IPS-18a (cell line): ENCODE data around the gene FLNC.

Experiments
- H3K27ac ChIP-seq: one replicate; pipeline ENCODE4 v1.5.1; 2013; ENCODE audit warnings: low read length
- H3K27me3 ChIP-seq: one replicate; pipeline ENCODE4 v1.6.1; 2013; ENCODE audit warnings: mild to moderate bottlenecking, low read length; ENCODE audit not compliant: control insufficient read depth, insufficient read depth
- H3K36me3 ChIP-seq: one replicate; pipeline ENCODE4 v1.6.1; 2013; ENCODE audit warnings: low read depth, low read length; ENCODE audit not compliant: control insufficient read depth
- H3K4me1 ChIP-seq: one replicate; pipeline ENCODE4 v1.6.1; 2013; ENCODE audit warnings: low read depth, low read length; ENCODE audit not compliant: control insufficient read depth
- H3K4me3 ChIP-seq: one replicate; pipeline ENCODE4 v1.5.1; 2013; ENCODE audit warnings: low read length
- H3K9ac ChIP-seq: one replicate; pipeline ENCODE4 v1.6.1; 2013; ENCODE audit warnings: mild to moderate bottlenecking, low read length, moderate library complexity
- H3K9me3 ChIP-seq: one replicate; pipeline ENCODE4 v1.6.1; 2013; ENCODE audit warnings: low read depth, low read length; ENCODE audit not compliant: control insufficient read depth

The FLNC gene

DNA sequence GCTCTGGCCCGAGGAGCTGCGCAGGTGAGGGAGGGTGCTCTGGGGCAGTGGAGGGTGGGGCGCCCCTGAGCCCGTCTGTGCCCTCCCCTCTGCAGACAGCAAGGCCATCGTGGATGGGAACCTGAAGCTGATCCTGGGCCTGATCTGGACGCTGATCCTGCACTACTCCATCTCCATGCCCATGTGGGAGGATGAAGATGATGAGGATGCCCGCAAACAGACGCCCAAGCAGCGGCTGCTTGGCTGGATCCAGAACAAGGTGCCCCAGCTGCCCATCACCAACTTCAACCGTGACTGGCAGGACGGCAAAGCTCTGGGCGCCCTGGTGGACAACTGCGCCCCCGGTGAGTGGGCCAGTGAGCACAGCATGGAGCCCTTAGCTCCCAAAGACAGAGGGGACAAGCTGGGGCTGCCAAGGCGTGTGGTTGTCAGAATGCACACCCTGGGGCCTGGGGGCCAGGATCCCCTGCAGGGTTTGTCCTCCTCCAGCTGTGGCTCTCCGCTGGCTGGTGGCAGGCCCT lies 5.1 kb downstream of the FLNC start:
- no peaks in the 10 kb centered on the region for H3K36me3 ChIP-seq
- no peak overlapping the region for H3K9ac ChIP-seq
- peaks cover 17% of the 10 kb centered on the region for H3K27me3 ChIP-seq
- no peak overlapping the region for H3K4me3 ChIP-seq
- H3K27ac ChIP-seq, result no peak overlapping the region
- H3K4me1 ChIP-seq, result peaks cover 28% of the 10 kb centered on the region
- H3K9me3 ChIP-seq, result no peaks in the 10 kb centered on the region

DNA sequence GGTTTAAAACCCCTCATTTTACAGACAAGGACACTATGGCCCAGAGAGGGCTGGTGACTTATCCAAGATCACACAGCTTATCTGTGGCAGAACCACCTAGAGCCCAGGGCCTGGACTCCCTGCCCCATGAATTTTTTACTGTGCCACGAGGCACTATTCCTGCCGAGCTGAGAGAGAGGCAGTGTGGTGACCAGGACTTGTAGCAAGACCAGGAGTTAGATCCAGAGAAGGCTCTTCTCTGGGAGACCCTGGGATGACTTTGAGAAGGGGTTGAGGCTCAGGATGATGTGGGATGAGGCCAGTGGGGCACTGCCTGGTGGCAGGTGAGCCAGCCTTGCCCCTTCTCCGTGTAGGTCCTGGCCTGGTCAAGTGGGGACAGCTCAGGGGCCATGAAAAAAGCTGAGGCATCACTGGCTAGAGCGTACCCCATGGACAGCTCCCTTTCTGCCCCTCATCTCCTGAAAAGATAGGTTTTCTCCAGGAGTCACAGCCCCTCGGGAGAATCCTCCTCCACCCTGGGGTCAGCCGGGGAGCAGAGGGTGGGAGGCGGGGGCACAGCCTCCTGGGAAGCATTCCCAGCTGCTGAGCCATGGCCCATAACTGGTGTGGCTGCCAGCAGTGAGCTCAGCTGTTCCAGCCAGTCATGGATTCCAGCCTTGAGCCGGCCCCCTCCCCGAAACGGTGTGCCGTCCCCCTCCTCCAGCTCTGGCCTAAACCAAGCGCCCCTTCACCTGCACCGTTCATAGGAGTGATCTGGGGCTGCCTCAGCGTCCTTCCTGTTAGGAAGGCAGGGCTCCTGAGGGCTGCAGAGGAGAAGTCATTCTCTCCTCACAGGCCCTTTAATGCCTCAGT lies 5.8 kb downstream of the FLNC start:
- H3K27ac ChIP-seq, result no peak overlapping the region
- H3K9me3 ChIP-seq, result no peaks in the 10 kb centered on the region
- no peaks in the 10 kb centered on the region for H3K36me3 ChIP-seq
- no peak overlapping the region for H3K4me3 ChIP-seq
- H3K9ac ChIP-seq, result no peak overlapping the region
- H3K4me1 ChIP-seq, result peaks cover 28% of the 10 kb centered on the region
- peaks cover 9% of the 10 kb centered on the region for H3K27me3 ChIP-seq

DNA sequence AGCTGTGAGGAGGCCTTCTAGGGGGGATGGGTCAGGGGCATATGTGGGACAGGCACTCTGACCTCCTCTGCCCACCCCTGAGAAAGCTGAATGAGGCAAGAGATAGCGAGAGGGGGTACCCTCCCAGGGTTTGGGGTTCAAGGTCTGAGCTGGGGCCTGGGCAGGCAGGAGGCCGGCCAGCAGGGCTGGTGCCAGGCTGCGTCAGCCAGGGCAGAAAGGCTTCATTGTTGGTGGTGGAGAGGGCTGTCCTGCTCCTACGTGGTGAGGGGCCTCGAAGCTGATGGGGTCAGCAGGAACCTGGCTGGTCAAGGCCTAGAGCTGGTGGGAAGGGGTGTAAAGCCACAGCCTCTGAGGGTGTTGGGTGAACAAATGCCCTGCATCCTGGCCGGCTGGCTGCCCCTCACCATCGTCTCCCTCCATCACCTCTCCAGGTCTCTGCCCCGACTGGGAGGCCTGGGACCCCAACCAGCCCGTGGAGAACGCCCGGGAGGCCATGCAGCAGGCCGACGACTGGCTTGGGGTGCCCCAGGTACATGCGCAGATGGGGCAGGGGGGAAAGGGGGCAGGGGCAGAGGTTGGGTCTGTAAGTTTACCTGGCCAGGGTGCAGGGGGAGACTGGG lies 6.6 kb downstream of the FLNC start:
- no peaks in the 10 kb centered on the region for H3K9me3 ChIP-seq
- no peak overlapping the region for H3K4me3 ChIP-seq
- no peak overlapping the region for H3K9ac ChIP-seq
- H3K27me3 ChIP-seq, result peaks cover 1% of the 10 kb centered on the region
- H3K4me1 ChIP-seq, result peaks cover 22% of the 10 kb centered on the region
- no peak overlapping the region for H3K27ac ChIP-seq
- H3K36me3 ChIP-seq, result no peaks in the 10 kb centered on the region

DNA sequence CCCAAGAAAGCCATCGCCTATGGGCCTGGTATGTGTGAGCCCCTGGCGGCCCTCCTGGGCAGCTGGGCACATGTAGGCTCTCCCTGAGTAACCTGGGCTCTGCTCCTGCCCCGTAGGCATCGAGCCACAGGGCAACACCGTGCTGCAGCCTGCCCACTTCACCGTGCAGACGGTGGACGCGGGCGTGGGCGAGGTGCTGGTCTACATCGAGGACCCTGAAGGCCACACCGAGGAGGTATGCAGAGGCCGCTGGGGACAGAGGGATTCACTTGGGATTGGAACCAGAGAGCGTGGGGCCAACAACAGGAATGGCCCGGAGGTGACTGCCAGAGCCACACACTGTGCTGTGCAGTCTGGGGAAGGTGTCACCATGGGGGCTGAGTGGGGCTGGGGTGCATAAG lies 7.3 kb downstream of the FLNC start:
- Histone ChIP-seq H3K9me3 (no peaks in the 10 kb centered on the region), H3K4me3 (no peak overlapping the region), H3K9ac (no peak overlapping the region), H3K36me3 (no peaks in the 10 kb centered on the region), H3K27me3 (no peaks in the 10 kb centered on the region), H3K27ac (no peak overlapping the region), H3K4me1 (peaks cover 15% of the 10 kb centered on the region)

DNA sequence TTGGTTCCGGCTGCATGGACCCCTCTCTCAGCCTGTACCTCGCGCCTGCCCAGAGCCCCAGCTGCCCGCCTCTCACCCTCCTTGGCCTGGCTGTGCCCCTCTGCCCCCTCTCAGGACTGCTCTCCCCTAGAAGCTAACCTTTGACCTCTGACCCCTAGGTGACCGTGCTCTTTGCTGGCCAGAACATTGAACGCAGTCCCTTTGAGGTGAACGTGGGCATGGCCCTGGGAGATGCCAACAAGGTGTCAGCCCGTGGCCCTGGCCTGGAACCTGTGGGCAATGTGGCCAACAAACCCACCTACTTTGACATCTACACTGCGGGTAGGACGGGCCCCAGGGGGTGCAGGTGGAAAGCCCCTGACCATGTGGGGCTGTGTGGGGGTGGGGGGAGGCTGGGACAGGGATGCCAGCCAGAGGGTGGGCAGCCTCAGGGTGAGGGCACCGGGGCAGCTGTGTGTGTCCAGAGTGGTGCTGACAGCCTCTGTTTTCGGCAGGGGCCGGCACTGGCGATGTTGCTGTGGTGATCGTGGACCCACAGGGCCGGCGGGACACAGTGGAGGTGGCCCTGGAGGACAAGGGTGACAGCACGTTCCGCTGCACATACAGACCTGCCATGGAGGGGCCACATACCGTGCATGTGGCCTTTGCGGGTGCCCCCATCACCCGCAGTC lies 8.0 kb downstream of the FLNC start:
- no peak overlapping the region for H3K9ac ChIP-seq
- no peaks in the 10 kb centered on the region for H3K27me3 ChIP-seq
- H3K27ac ChIP-seq, result no peak overlapping the region
- H3K9me3 ChIP-seq, result no peaks in the 10 kb centered on the region
- no peaks in the 10 kb centered on the region for H3K36me3 ChIP-seq
- no peak overlapping the region for H3K4me3 ChIP-seq
- H3K4me1 ChIP-seq, result peaks cover 8% of the 10 kb centered on the region

DNA sequence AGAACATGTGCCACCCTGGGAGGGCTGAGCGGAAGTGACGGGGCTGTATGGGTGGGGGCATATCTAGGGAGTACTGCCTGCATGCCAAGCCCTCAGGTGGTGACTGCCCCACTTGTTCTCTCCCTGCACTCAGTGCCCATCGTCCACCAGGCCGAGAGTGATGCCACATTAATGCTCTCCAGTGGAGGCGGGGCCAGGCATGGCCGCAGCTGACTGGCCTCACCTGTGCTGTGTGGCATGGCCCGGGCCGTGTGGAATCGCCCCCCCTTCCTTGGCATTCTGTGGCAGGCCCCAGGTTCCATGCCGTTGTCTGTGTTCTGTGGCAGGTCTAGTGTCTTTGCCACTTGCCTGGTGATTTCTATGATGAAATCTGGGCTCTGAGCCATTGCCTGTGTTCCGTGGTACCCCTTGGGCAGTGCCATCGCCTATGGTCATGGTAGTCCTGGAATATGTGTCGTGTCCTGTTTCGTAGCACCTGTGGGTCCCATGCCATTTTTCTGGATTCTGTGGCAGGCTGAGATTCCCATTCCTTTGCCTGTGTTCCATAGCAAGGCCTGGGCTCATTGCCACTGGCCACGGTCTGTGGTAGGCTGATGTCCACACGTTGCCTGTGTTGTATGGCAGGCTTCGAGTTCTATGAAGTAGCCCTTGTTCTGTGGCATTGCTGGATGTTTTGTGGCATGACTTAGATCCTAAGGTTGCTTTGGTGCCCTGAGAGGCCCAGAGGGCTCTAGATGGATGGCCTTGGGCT lies 8.9 kb downstream of the FLNC start:
- Histone ChIP-seq H3K36me3 (no peaks in the 10 kb centered on the region), H3K9me3 (no peaks in the 10 kb centered on the region), H3K27me3 (no peaks in the 10 kb centered on the region), H3K9ac (no peak overlapping the region), H3K4me3 (no peak overlapping the region), H3K27ac (no peak overlapping the region), H3K4me1 (no peaks in the 10 kb centered on the region)

DNA sequence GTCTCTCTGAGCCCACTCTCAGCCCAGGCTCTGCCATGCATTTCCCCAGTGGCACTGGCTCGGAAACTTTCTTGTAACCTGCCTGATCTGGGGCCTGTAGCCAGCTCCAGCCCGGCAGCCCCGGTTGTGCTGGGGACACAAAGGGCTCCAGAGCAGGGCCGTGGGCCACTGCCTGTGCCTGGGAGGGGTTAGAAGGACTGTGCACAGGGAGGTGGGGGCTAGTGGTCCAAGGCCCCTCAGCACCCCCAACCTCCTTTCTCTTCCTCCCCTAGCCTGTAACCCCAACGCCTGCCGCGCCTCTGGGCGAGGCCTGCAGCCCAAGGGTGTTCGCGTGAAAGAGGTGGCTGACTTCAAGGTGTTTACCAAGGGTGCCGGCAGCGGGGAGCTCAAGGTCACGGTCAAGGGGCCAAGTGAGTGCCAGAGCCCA lies 9.6 kb downstream of the FLNC start:
- Histone ChIP-seq H3K9ac (no peak overlapping the region), H3K9me3 (no peaks in the 10 kb centered on the region), H3K27ac (no peak overlapping the region), H3K4me3 (no peak overlapping the region), H3K36me3 (no peaks in the 10 kb centered on the region), H3K27me3 (no peaks in the 10 kb centered on the region), H3K4me1 (no peaks in the 10 kb centered on the region)

DNA sequence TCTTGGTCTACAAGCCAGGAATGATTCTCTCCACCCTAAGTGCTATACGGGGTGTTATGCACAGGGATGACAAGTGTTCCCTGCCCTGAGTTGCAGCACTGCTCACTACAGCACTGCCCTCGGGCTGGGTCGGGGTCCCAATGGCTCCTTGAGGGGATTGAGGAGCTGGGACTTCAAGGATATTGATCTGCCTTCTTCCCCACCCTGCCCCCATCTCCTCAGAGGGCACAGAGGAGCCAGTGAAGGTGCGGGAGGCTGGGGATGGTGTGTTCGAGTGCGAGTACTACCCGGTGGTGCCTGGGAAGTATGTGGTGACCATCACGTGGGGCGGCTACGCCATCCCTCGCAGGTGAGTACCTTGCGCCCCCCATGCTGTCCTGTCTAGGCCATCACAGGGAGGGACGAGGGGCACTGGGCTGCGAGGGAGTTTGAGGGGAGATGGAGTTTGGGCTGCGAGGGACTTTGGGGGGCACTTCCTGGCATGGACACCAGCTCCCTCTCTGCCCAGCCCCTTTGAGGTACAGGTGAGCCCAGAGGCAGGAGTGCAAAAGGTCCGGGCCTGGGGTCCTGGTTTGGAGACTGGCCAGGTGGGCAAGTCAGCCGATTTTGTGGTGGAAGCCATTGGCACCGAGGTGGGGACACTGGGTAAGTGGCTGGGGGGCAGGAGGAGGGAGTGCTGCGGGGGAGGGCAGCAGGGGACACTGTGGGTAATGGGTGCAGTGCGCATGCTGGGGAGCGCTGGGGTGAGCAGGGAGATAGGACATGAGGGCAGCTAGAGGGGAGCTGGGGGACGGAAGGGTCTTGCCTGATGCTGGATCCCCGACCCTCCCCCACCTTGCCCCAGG lies 10.3 kb downstream of the FLNC start:
- H3K9ac ChIP-seq, result no peak overlapping the region
- H3K36me3 ChIP-seq, result no peaks in the 10 kb centered on the region
- H3K4me1 ChIP-seq, result no peaks in the 10 kb centered on the region
- no peaks in the 10 kb centered on the region for H3K9me3 ChIP-seq
- H3K27me3 ChIP-seq, result no peaks in the 10 kb centered on the region
- no peak overlapping the region for H3K27ac ChIP-seq
- H3K4me3 ChIP-seq, result no peak overlapping the region

DNA sequence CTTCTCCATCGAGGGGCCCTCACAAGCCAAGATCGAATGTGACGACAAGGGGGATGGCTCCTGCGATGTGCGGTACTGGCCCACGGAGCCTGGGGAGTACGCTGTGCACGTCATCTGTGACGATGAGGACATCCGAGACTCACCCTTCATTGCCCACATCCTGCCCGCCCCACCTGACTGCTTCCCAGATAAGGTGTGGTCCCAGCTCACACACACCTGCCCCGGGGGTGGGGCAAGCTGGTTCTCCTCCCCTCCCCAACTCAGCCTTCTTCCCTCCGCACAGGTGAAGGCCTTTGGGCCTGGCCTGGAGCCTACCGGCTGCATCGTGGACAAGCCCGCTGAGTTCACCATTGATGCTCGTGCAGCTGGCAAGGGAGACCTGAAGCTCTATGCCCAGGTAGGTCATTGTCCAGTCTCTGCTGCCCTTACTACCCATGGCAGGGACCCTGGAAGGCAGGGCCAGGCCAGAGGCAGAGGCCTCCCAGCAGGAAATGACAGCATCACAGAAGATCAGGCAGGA lies 11.0 kb downstream of the FLNC start:
- Histone ChIP-seq H3K9me3 (no peaks in the 10 kb centered on the region), H3K4me3 (no peak overlapping the region), H3K36me3 (no peaks in the 10 kb centered on the region), H3K4me1 (no peaks in the 10 kb centered on the region), H3K9ac (no peak overlapping the region), H3K27ac (no peak overlapping the region), H3K27me3 (no peaks in the 10 kb centered on the region)

DNA sequence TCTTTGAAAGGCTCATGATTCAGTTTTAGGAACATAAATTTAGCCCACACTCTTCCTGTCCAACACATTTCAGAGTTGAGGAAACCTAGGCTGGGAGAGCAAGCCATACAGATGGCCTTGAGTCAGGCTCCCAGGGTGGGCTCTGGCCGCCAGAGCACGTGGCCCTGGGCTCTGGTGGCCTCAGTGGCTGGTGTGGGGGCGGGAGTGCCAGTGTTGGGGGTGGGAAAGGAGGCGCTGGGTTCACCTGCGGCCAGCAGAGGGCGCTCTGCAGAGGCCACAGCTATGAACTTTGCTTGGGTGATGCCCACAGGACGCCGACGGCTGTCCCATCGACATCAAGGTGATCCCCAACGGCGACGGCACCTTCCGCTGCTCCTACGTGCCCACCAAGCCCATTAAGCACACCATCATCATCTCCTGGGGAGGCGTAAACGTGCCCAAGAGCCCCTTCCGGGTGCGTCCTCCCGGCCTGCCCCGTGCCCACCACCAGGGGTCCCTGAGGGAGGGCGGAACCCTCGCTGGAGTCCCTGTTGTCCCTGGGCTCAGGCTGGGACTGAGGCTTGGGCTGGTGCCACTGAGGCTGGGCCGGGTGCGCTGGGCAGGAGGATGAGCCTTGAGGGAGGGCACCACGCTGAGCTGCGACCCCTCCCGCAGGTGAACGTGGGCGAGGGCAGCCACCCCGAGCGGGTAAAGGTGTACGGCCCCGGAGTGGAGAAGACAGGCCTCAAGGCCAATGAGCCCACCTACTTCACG lies 11.9 kb downstream of the FLNC start:
- Histone ChIP-seq H3K27ac (no peak overlapping the region), H3K27me3 (no peaks in the 10 kb centered on the region), H3K4me1 (no peaks in the 10 kb centered on the region), H3K9me3 (no peaks in the 10 kb centered on the region), H3K9ac (no peak overlapping the region), H3K4me3 (no peak overlapping the region), H3K36me3 (no peaks in the 10 kb centered on the region)
